HepG2 (cell line): ENCODE measurements around the gene IGFLR1. TPM values are rescaled to one million over a fixed set of nuclear protein-coding genes. Genes with fewer than 3 reads are reported as not detected.
A peak's percentile ranks its signal among the peaks of the same experiment; 100 is the strongest.

Experiments
- ADNP ChIP-seq: sonication (generic); formaldehyde crosslinking; IDR thresholded peaks from 2 replicates; pipeline ENCODE4 v1.4.0; 2020; ENCODE audit warnings: missing genetic modification reagents
- ATF3 ChIP-seq: sonication (generic); formaldehyde crosslinking; IDR thresholded peaks from 2 replicates; pipeline ENCODE4 v1.4.0; 2020; ENCODE audit warnings: missing genetic modification reagents
- ELK4 ChIP-seq: sonication (generic); formaldehyde crosslinking; IDR thresholded peaks from 2 replicates; pipeline ENCODE4 v1.9.0; 2021; ENCODE audit warnings: missing genetic modification reagents, borderline replicate concordance
- GABPB1 ChIP-seq: IDR thresholded peaks from 2 replicates; pipeline ENCODE4 v1.6.1; 2016; ENCODE audit warnings: mild to moderate bottlenecking, missing genetic modification reagents, moderate library complexity, missing compliant biosample characterization
- ISX ChIP-seq: sonication (generic); formaldehyde crosslinking; conservative IDR thresholded peaks from 2 replicates; pipeline ENCODE4 v1.5.0; 2020; ENCODE audit warnings: missing genetic modification reagents
- MYC ChIP-seq: sonication (generic); formaldehyde crosslinking; IDR thresholded peaks from 2 replicates; pipeline ENCODE4 v1.9.0; 2021; ENCODE audit warnings: missing genetic modification reagents, borderline replicate concordance
- NFYB ChIP-seq: sonication (generic); formaldehyde crosslinking; IDR thresholded peaks from 2 replicates; pipeline ENCODE4 v1.4.0; 2020; ENCODE audit warnings: missing genetic modification reagents
- POLR2A ChIP-seq, 2 experiments: IDR thresholded peaks; 2 replicates each; pipeline ENCODE4 v1.6.1; 2011; ENCODE audit warnings: low read depth in 2 of 2, low read length in 2 of 2, mild to moderate bottlenecking in 1 of 2, moderate library complexity in 1 of 2; ENCODE audit not compliant: insufficient read depth in 1 of 2
- RBFOX2 ChIP-seq: fragments of 200-400 bp; formaldehyde crosslinking; IDR thresholded peaks from 2 replicates; pipeline ENCODE4 v1.6.1; 2017; ENCODE audit warnings: low read depth, mild to moderate bottlenecking, low read length
- SAFB2 ChIP-seq: sonication (generic); formaldehyde crosslinking; IDR thresholded peaks from 2 replicates; pipeline ENCODE4 v1.5.1; 2020; ENCODE audit warnings: missing genetic modification reagents, low read depth, mild to moderate bottlenecking, borderline replicate concordance
- SNRNP70 ChIP-seq: fragments of 200-400 bp; formaldehyde crosslinking; IDR thresholded peaks from 2 replicates; pipeline ENCODE4 v1.6.1; 2017; ENCODE audit warnings: mild to moderate bottlenecking, low read depth, low read length, moderate library complexity
- SOX5 ChIP-seq: IDR thresholded peaks from 2 replicates; pipeline ENCODE4 v1.6.1; 2016; ENCODE audit warnings: borderline replicate concordance
- TARDBP ChIP-seq: sonication (generic); formaldehyde crosslinking; IDR thresholded peaks from 2 replicates; pipeline ENCODE4 v1.8.0; 2022; ENCODE audit warnings: mild to moderate bottlenecking, missing genetic modification reagents
- YEATS2 ChIP-seq: sonication (generic); formaldehyde crosslinking; IDR thresholded peaks from 2 replicates; pipeline ENCODE4 v1.4.0; 2020; ENCODE audit warnings: missing genetic modification reagents, borderline replicate concordance
- ZBTB43 ChIP-seq: sonication (generic); formaldehyde crosslinking; conservative IDR thresholded peaks from 2 replicates; pipeline ENCODE4 v1.4.0; 2020; ENCODE audit warnings: missing genetic modification reagents
- ZNF18 ChIP-seq: sonication (generic); formaldehyde crosslinking; IDR thresholded peaks from 2 replicates; pipeline ENCODE4 v1.8.0; 2022; ENCODE audit warnings: mild to moderate bottlenecking, missing genetic modification reagents; ENCODE audit not compliant: insufficient replicate concordance
- ZNF580 ChIP-seq: IDR thresholded peaks from 2 replicates; pipeline ENCODE4 v1.6.1; 2016; ENCODE audit warnings: low read depth, borderline replicate concordance
- ZXDC ChIP-seq: sonication (generic); formaldehyde crosslinking; IDR thresholded peaks from 2 replicates; pipeline ENCODE4 v1.5.0; 2020; ENCODE audit warnings: mild to moderate bottlenecking, missing genetic modification reagents
- polyA plus RNA-seq, 8 experiments: library from polyadenylated mRNA; depleted of rRNA in 3 of 8; stranded (reverse) in 7 of 8; unstranded in 1 of 8; fragments of >200 nt; fragmentation: Illumina TruSeq in 4 of 8; extraction: Trizol in 4 of 8; gene quantifications; 2 replicates each; pipeline versions ENCODE4 v1.2.1 to v1.2.3, GENCODE V29; 2011 to 2016; ENCODE audit warnings: low read depth in 4 of 8, missing spikeins in 1 of 8, mixed read lengths in 1 of 8; ENCODE audit not compliant: insufficient read depth in 1 of 8
- total RNA-seq, 5 experiments: library from RNA; depleted of rRNA; stranded (reverse); fragments of >200 nt; fragmentation: Illumina TruSeq; extraction: Trizol; gene quantifications; 2 replicates each; pipeline ENCODE4 v1.2.3, GENCODE V29; 2016; ENCODE audit warnings: low read depth in 1 of 5
- TF ChIP-seq, protein P1 (sequence below): IDR thresholded peaks from 2 replicates; pipeline ENCODE4 v1.6.1; 2016

Gene IGFLR1
- total and polyA plus RNA-seq, 2 of the 13 experiments (the other 11 are each of a cell fraction or from before 2014, with no cell fraction given) = 5.4 to 8.9 TPM

DNA sequence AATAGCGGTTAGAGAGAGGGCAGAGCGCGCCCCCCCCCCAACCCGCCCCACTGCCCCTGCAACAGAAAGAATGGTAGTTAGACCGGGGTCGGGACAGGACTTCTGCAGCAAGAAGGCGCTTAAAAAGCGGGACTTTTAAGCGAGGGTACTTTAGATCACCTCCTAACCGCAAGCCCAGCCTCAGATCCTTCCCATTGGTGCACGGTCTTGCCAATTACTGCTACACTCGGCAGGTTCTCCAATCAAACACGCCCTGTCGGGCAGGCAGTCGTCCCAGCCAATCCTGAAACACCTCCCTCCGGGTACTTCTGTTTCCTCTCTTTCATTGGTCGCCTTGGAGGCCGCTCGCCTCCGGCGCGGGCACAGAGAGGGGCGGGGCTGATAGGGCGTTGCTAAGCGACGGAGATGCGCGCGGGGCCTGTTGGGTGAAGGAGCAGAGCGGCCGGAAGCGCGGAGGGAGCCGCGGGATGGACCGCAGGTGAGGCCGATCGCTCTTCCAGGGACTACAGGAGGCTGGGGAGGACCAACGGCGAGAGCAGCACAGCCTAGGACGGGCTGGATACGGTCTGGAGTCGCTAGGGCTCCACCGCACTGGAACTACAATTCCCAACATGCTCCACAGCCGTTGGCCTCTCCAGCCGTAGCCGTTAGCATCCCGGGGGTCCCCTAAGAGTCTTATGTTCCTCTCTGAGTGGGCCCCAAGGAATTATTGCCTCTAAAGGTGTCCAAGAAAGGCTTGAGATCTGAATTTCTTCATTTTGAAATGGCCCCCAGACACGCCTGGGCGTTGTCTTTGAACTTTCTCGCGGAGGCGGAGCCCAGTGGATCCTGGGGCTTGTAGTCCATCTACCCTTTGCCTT is 15.7 kb upstream of the IGFLR1 start, which contains the start of gene PROSER3 (continued):
- TF ChIP-seq ELK4 (CRISPR knock-in tag) = peak; percentile 61; the same call in 1 of the 2 replicates
- TF ChIP-seq GABPB1 (CRISPR knock-in tag) = peak; percentile 92
- no peak for TF ChIP-seq ADNP
- 0 out of 2 replicates have a peak, but pooled peaks have one; percentile 58 for TF ChIP-seq ZBTB43 (CRISPR knock-in tag)
- TF ChIP-seq, protein P1, sequence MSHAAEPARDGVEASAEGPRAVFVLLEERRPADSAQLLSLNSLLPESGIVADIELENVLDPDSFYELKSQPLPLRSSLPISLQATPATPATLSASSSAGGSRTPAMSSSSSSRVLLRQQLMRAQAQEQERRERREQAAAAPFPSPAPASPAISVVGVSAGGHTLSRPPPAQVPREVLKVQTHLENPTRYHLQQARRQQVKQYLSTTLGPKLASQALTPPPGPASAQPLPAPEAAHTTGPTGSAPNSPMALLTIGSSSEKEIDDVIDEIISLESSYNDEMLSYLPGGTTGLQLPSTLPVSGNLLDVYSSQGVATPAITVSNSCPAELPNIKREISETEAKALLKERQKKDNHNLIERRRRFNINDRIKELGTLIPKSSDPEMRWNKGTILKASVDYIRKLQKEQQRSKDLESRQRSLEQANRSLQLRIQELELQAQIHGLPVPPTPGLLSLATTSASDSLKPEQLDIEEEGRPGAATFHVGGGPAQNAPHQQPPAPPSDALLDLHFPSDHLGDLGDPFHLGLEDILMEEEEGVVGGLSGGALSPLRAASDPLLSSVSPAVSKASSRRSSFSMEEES (CRISPR knock-in tag) = peak; percentile 18; the same call in 1 of the 2 replicates
- peak; percentile 90 for TF ChIP-seq ISX
- peak; percentile 22; the same call in 1 of the 2 replicates for TF ChIP-seq YEATS2 (CRISPR knock-in tag)
- TF ChIP-seq ATF3 (CRISPR knock-in tag) = 0 out of 2 replicates have a peak, but pooled peaks have one; percentile 7
- TF ChIP-seq SOX5 (CRISPR knock-in tag) = 0 out of 2 replicates have a peak, but pooled peaks have one; percentile 16
- peak; percentile 58; the same call in 1 of the 2 replicates for TF ChIP-seq ZNF580
- no peak for TF ChIP-seq ZXDC (CRISPR knock-in tag)
- TF ChIP-seq TARDBP = 0 out of 2 replicates have a peak, but pooled peaks have one; percentile 76
- peak; percentile 80 for TF ChIP-seq MYC
- no peak for TF ChIP-seq SNRNP70
- TF ChIP-seq RBFOX2 = peak; percentile 81
- TF ChIP-seq POLR2A (IDR thresholded peaks at IDR 0.05; ENCODE audit: insufficient read depth in 1 of 2, low read depth in 2 of 2, low read length in 2 of 2) = peak; percentile 72 to 77
- TF ChIP-seq SAFB2 (CRISPR knock-in tag) = peak; percentile 87
- no peak for TF ChIP-seq ZNF18 (CRISPR knock-in tag)
- TF ChIP-seq NFYB (CRISPR knock-in tag) = peak; percentile 98
